GM12878 (cell line): ENCODE data around the gene TOM1L2. TPM values are rescaled to one million over a fixed set of nuclear protein-coding genes. Genes with fewer than 3 reads are reported as not detected.

Experiments
- ATF3 ChIP-seq: IDR thresholded peaks from 2 replicates; pipeline ENCODE4 v1.6.1; 2011; ENCODE audit warnings: low read depth, mild to moderate bottlenecking, low read length, moderate library complexity, borderline replicate concordance; ENCODE audit errors: extremely low read depth
- DPF2 ChIP-seq: fragments of 450-650 bp; IDR thresholded peaks from 2 replicates; pipeline ENCODE4 v1.6.1; 2017; ENCODE audit warnings: mild to moderate bottlenecking
- EZH2 ChIP-seq: IDR thresholded peaks from 2 replicates; pipeline ENCODE4 v1.6.1; 2012; ENCODE audit warnings: low read depth, mild to moderate bottlenecking, control low read depth, inconsistent platforms, low read length, borderline replicate concordance; ENCODE audit not compliant: control insufficient read depth
- IKZF1 ChIP-seq: fragments of 450-650 bp; conservative IDR thresholded peaks from 2 replicates; pipeline ENCODE4 v1.6.1; 2017; ENCODE audit warnings: antibody characterized with exemption, mild to moderate bottlenecking
- MAX ChIP-seq: IDR thresholded peaks from 2 replicates; pipeline ENCODE4 v1.6.1; 2012; ENCODE audit warnings: low read depth, low read length, improper control_type of control experiment
- MEF2A ChIP-seq: IDR thresholded peaks from 2 replicates; pipeline ENCODE4 v1.6.1; 2011; ENCODE audit warnings: low read depth, mild to moderate bottlenecking, low read length, moderate library complexity; ENCODE audit not compliant: insufficient read depth
- NRF1 ChIP-seq: conservative IDR thresholded peaks from 2 replicates; pipeline ENCODE4 v1.6.1; 2011; ENCODE audit warnings: mild to moderate bottlenecking, low read depth, low read length, improper control_type of control experiment
- PKNOX1 ChIP-seq: fragments of 450-650 bp; IDR thresholded peaks from 2 replicates; pipeline ENCODE4 v1.6.1; 2016; ENCODE audit warnings: mild to moderate bottlenecking
- RELB ChIP-seq: fragments of 450-650 bp; IDR thresholded peaks from 2 replicates; pipeline ENCODE4 v1.6.1; 2017; ENCODE audit warnings: low read depth, mild to moderate bottlenecking, moderate library complexity
- polyA plus RNA-seq, 11 experiments: library from polyadenylated mRNA; depleted of rRNA in 4 of 11; unstranded in 6 of 11; stranded (reverse) in 5 of 11; fragments of >200 nt; fragmentation: Nextera tagmentation in 4 of 11; fragmentation: Illumina TruSeq in 1 of 11; extraction: Ambion mirVana in 4 of 11; extraction: Trizol in 1 of 11; gene quantifications; 1 replicate in 1 of 11; 2 replicates in 10 of 11; pipeline versions ENCODE4 v1.2.1 to v1.2.3, GENCODE V29; 2011 to 2016; ENCODE audit warnings: inconsistent platforms in 2 of 11, missing spikeins in 2 of 11, low read depth in 1 of 11
- total RNA-seq, 4 experiments: library from RNA; depleted of rRNA in 3 of 4; stranded (reverse); fragments of >200 nt in 3 of 4; fragmentation: Illumina TruSeq in 1 of 4; extraction: Trizol in 1 of 4; gene quantifications; 2 replicates each; pipeline versions ENCODE4 v1.2.1 to v1.2.3, GENCODE V29; 2013 to 2021

The TOM1L2 gene
- total and polyA plus RNA-seq, 10 of the 15 experiments (the other 5 are each of a cell fraction or from before 2014, with no cell fraction given), result 0.19 to 19.2 (median 8.1) TPM

GRCh38 chr17:17929655-17930380, 42.4 kb downstream of the TOM1L2 start (continued):
- TF ChIP-seq MAX (no peak), EZH2 (no peak), DPF2 (no peak), MEF2A (no peak), ATF3 (no peak), PKNOX1 (no peak), IKZF1 (no peak), RELB (no peak), NRF1 (no peak)
